Natural killer cell (primary cell): Measurements from ENCODE around the gene ABCC4. TPM values are rescaled to one million over a fixed set of nuclear protein-coding genes. Genes with fewer than 3 reads are reported as not detected.

ENCODE experiments used
- ATAC-seq, 3 donors: fragments of 150-1000 bp in 2 of 3; fragments of 200-7000 bp in 1 of 3; cut with Tn5 transposase; 1 replicate in 1 of 3; 2 replicates in 2 of 3; pipeline ENCODE4 v1.10.0; 2021; ENCODE audit warnings: mild to moderate bottlenecking in 2 of 3, moderate library complexity in 2 of 3
- DNase-seq, 2 donors: peaks; one replicate each; pipeline versions ENCODE4 v3.0.0 to v3.0.0-alpha.2; 2013 to 2021; ENCODE audit warnings: mixed read lengths in 1 of 2
- H3K27ac ChIP-seq: one replicate; pipeline ENCODE4 v1.5.1; 2013; ENCODE audit warnings: mild to moderate bottlenecking, low read length
- H3K27me3 ChIP-seq: one replicate; pipeline ENCODE4 v1.6.1; 2013; ENCODE audit warnings: low read length; ENCODE audit not compliant: control insufficient read depth, insufficient read depth
- H3K36me3 ChIP-seq: one replicate; pipeline ENCODE4 v1.6.1; 2013; ENCODE audit warnings: low read length; ENCODE audit not compliant: control insufficient read depth, insufficient read depth
- H3K4me1 ChIP-seq: one replicate; pipeline ENCODE4 v1.6.1; 2013; ENCODE audit warnings: low read length; ENCODE audit not compliant: control insufficient read depth, insufficient read depth
- H3K4me3 ChIP-seq: one replicate; pipeline ENCODE4 v1.5.1; 2013; ENCODE audit warnings: low read length
- H3K9me3 ChIP-seq: one replicate; pipeline ENCODE4 v1.6.1; 2013; ENCODE audit warnings: low read length; ENCODE audit not compliant: control insufficient read depth, insufficient read depth
- H3K27ac Mint-ChIP-seq, 2 donors: one replicate each; pipeline ENCODE4 v1.8.0; 2022; ENCODE audit warnings: mild to moderate bottlenecking in 2 of 2, mixed read lengths in 2 of 2, moderate library complexity in 1 of 2
- H3K27me3 Mint-ChIP-seq, 2 donors: one replicate each; pipeline ENCODE4 v1.8.0; 2022; ENCODE audit warnings: low read depth in 2 of 2, mixed read lengths in 2 of 2
- H3K36me3 Mint-ChIP-seq: one replicate; pipeline ENCODE4 v1.8.0; 2022; ENCODE audit warnings: mixed read lengths
- H3K4me1 Mint-ChIP-seq, 2 donors: one replicate each; pipeline ENCODE4 v1.8.0; 2022; ENCODE audit warnings: mixed read lengths in 2 of 2
- H3K4me3 Mint-ChIP-seq: one replicate; pipeline ENCODE4 v1.8.0; 2022; ENCODE audit warnings: mild to moderate bottlenecking, moderate library complexity, mixed read lengths
- H3K9me3 Mint-ChIP-seq, 2 donors: one replicate each; pipeline ENCODE4 v1.8.0; 2022; ENCODE audit warnings: mixed read lengths in 2 of 2
- CTCF ChIP-seq: fragments of 200-600 bp; IDR thresholded peaks from one replicate; pipeline ENCODE4 v1.8.0; 2022; ENCODE audit warnings: antibody characterized with exemption
- WGBS: methylation state at CpG from one replicate; pipeline ENCODE4 v1.1.7; 2013; ENCODE audit warnings: missing lambda C conversion rate; ENCODE audit not compliant: insufficient coverage; 5-methylcytosine and 5-hydroxymethylcytosine counted together
- intact Hi-C: fragments of 100-400 bp; cut with micrococcal nuclease; formaldehyde crosslinking; loops from one replicate; pipeline ENCODE4 v1.14.2; 2022
- total RNA-seq, 4 donors: library from RNA; stranded (reverse); fragments of 120-200 nt in 1 of 4; gene quantifications; one replicate each; pipeline versions ENCODE4 v1.2.3 to v1.2.4, GENCODE V29; 2013 to 2022

ABCC4 gene
- total RNA-seq, 3 donors from 2014 or later (not counting 1 experiment from before 2014, with no cell fraction given) = 4.8 to 10.3 (median 6.5) TPM

GRCh38 chr13:95251641-95252040, 49.6 kb downstream of the ABCC4 start:
- no peak overlapping the region for H3K4me3 Mint-ChIP-seq
- Histone ChIP-seq H3K4me3 (no peak overlapping the region), H3K27me3 (no peaks in the 10 kb centered on the region), H3K36me3 (no peaks in the 10 kb centered on the region), H3K4me1 (no peaks in the 10 kb centered on the region), H3K27ac (no peak overlapping the region), H3K9me3 (no peaks in the 10 kb centered on the region)
- H3K4me1 Mint-ChIP-seq = peaks cover 0 to 4% of the 10 kb centered on the region in 2 donors
- no peaks in the 10 kb centered on the region for H3K27me3 Mint-ChIP-seq
- WGBS = 97% methylated on average over 3 of the region's 5 CpGs
- intact Hi-C loops = no loop called here
- no peaks in the 10 kb centered on the region for H3K36me3 Mint-ChIP-seq
- no peak overlapping the region for H3K27ac Mint-ChIP-seq
- no peak for DNase-seq
- TF ChIP-seq CTCF = no peak
- H3K9me3 Mint-ChIP-seq = no peaks in the 10 kb centered on the region
- ATAC-seq = no peak

GRCh38 chr13:95250961-95251360, 50.3 kb downstream of the ABCC4 start:
- Mint-ChIP-seq H3K9me3 (no peaks in the 10 kb centered on the region), H3K4me1 (peaks cover 0 to 4% of the 10 kb centered on the region in 2 donors), H3K4me3 (no peak overlapping the region), H3K27me3 (no peaks in the 10 kb centered on the region), H3K36me3 (no peaks in the 10 kb centered on the region), H3K27ac (no peak overlapping the region)
- no peak for TF ChIP-seq CTCF
- no peak for DNase-seq
- no peak overlapping the region for H3K27ac ChIP-seq
- 100% methylated on average over 1 of the region's 1 CpG for WGBS
- no peaks in the 10 kb centered on the region for H3K27me3 ChIP-seq
- no peaks in the 10 kb centered on the region for H3K4me1 ChIP-seq
- no peaks in the 10 kb centered on the region for H3K9me3 ChIP-seq
- intact Hi-C loops = no loop called here
- H3K4me3 ChIP-seq = no peak overlapping the region
- no peaks in the 10 kb centered on the region for H3K36me3 ChIP-seq
- ATAC-seq = no peak

- no peaks in the 10 kb centered on the region for H3K27me3 ChIP-seq
- DNase-seq (no peak), ATAC-seq (no peak)
- H3K4me3 Mint-ChIP-seq = no peak overlapping the region
- no peaks in the 10 kb centered on the region for H3K4me1 ChIP-seq
- H3K36me3 ChIP-seq = peaks cover 1% of the 10 kb centered on the region
- peaks cover 0 to 9% of the 10 kb centered on the region in 2 donors for H3K4me1 Mint-ChIP-seq
- no peak overlapping the region for H3K4me3 ChIP-seq
- H3K27ac ChIP-seq = no peak overlapping the region
- H3K36me3 Mint-ChIP-seq = no peaks in the 10 kb centered on the region
- 94% methylated on average over 2 of the region's 2 CpGs for WGBS
- H3K9me3 Mint-ChIP-seq = no peaks in the 10 kb centered on the region
- H3K27me3 Mint-ChIP-seq = no peaks in the 10 kb centered on the region
- H3K27ac Mint-ChIP-seq = no peak overlapping the region
- no peak for TF ChIP-seq CTCF
- intact Hi-C loops = no loop called here
- no peaks in the 10 kb centered on the region for H3K9me3 ChIP-seq
Measured at GRCh38 chr13:95248953-95249352, 52.3 kb downstream of the ABCC4 start.

- DNase-seq = no peak
- intact Hi-C loops = no loop called here
- no peak for ATAC-seq
- no peaks in the 10 kb centered on the region for H3K9me3 ChIP-seq
- peaks cover 1% of the 10 kb centered on the region for H3K36me3 ChIP-seq
- Mint-ChIP-seq H3K27ac (no peak overlapping the region), H3K27me3 (no peaks in the 10 kb centered on the region), H3K4me1 (peaks cover 0 to 9% of the 10 kb centered on the region in 2 donors), H3K4me3 (no peak overlapping the region), H3K9me3 (no peaks in the 10 kb centered on the region), H3K36me3 (no peaks in the 10 kb centered on the region)
- no peak for TF ChIP-seq CTCF
- no peaks in the 10 kb centered on the region for H3K4me1 ChIP-seq
- WGBS = 83% methylated on average over 2 of the region's 2 CpGs
- H3K4me3 ChIP-seq = no peak overlapping the region
- H3K27ac ChIP-seq = no peak overlapping the region
- H3K27me3 ChIP-seq = no peaks in the 10 kb centered on the region
Measured at GRCh38 chr13:95247852-95248251, 53.4 kb downstream of the ABCC4 start.
